PC-9 (cell line): ENCODE data around the gene TMEM115. TPM values are rescaled to one million over a fixed set of nuclear protein-coding genes. Genes with fewer than 3 reads are reported as not detected.

ENCODE experiments used
- BruUV-seq: library from RNA; stranded (reverse); fragments of 400-500 nt; replicated peaks from 2 replicates; lab custom pipeline; 2021; lab: Mats Ljungman, UMichigan
- CTCF ChIA-PET: fragments of 300-600 bp; sonication (Branson Sonifier 250); formaldehyde crosslinking; loops from one replicate; lab custom pipeline; 2022; ENCODE audit warnings: antibody characterized with exemption; lab: Charles Lee
- POLR2A ChIA-PET: fragments of 300-600 bp; sonication (Branson Sonifier 250); formaldehyde crosslinking; loops from one replicate; lab custom pipeline; 2022; ENCODE audit warnings: antibody characterized with exemption; ENCODE audit not compliant: unreplicated experiment; lab: Charles Lee
- DNase-seq, 2 experiments: peaks; one replicate each; pipeline versions ENCODE4 v3.0.0 to v3.0.0-alpha.2; 2015 to 2022; ENCODE audit warnings: mixed read lengths in 1 of 2
- H2AFZ ChIP-seq: fragments of 200-600 bp; sonication (generic); 2 replicates; pipeline ENCODE4 v1.8.1; 2017; ENCODE audit warnings: antibody characterized with exemption
- H3F3A ChIP-seq: fragments of 200-600 bp; sonication (generic); 2 replicates; pipeline ENCODE4 v1.8.1; 2017; ENCODE audit warnings: antibody characterized with exemption, mild to moderate bottlenecking, low read depth; ENCODE audit not compliant: insufficient read depth
- H3K27ac ChIP-seq: fragments of 200-600 bp; sonication (generic); 2 replicates; pipeline ENCODE4 v1.6.1; 2016; ENCODE audit warnings: mixed run types
- H3K27me3 ChIP-seq: fragments of 200-600 bp; sonication (generic); 2 replicates; pipeline ENCODE4 v1.6.1; 2016; ENCODE audit warnings: low read depth, mixed run types; ENCODE audit not compliant: insufficient read depth
- H3K36me3 ChIP-seq: fragments of 200-600 bp; sonication (generic); 2 replicates; pipeline ENCODE4 v1.6.1; 2016; ENCODE audit warnings: low read depth, mixed run types
- H3K4me1 ChIP-seq: fragments of 200-600 bp; sonication (generic); replicated peaks from 2 replicates; pipeline ENCODE4 v1.6.1; 2016; ENCODE audit warnings: mixed run types; ENCODE audit not compliant: insufficient read depth
- H3K4me2 ChIP-seq: fragments of 200-600 bp; sonication (generic); 2 replicates; pipeline ENCODE4 v1.6.1; 2017; ENCODE audit warnings: mixed run types
- H3K4me3 ChIP-seq: fragments of 200-600 bp; sonication (generic); 2 replicates; pipeline ENCODE4 v1.6.1; 2016; ENCODE audit warnings: mixed run types
- H3K79me2 ChIP-seq: fragments of 200-600 bp; sonication (generic); 2 replicates; pipeline ENCODE4 v1.6.1; 2017; ENCODE audit warnings: low read depth, mixed run types
- H3K9me2 ChIP-seq: fragments of 200-600 bp; sonication (generic); 2 replicates; pipeline ENCODE4 v1.8.1; 2017; ENCODE audit warnings: mild to moderate bottlenecking; ENCODE audit not compliant: insufficient read depth
- H3K9me3 ChIP-seq: fragments of 200-600 bp; sonication (generic); 2 replicates; pipeline ENCODE4 v1.8.1; 2016; ENCODE audit warnings: low read depth; ENCODE audit not compliant: insufficient read depth
- H4K20me1 ChIP-seq: fragments of 200-600 bp; sonication (generic); 2 replicates; pipeline ENCODE4 v1.8.1; 2017; ENCODE audit not compliant: insufficient read depth
- CTCF ChIP-seq: fragments of 200-600 bp; sonication (generic); conservative IDR thresholded peaks from 2 replicates; pipeline ENCODE4 v1.6.1; 2017; ENCODE audit warnings: mixed run types, antibody characterized with exemption, mild to moderate bottlenecking, moderate library complexity
- EZH2 ChIP-seq: fragments of 200-600 bp; sonication (generic); IDR thresholded peaks from 2 replicates; pipeline ENCODE4 v1.8.0; 2017; ENCODE audit warnings: antibody characterized with exemption, low read depth
- intact Hi-C: fragments of 100-400 bp; cut with micrococcal nuclease; formaldehyde crosslinking; loops from one replicate; pipeline ENCODE4 v1.10.0; 2022; ENCODE audit not compliant: unreplicated experiment
- total RNA-seq: library from RNA; stranded (reverse); gene quantifications from 2 replicates; pipeline ENCODE4 v1.2.3, GENCODE V29; 2021

Gene TMEM115
- total RNA-seq, 1 experiment from 2014 or later, result 35.2 TPM

GRCh38 chr3:50352781-50353180 lies 6.5 kb downstream of the TMEM115 start:
- peaks cover 22% of the 10 kb centered on the region for H4K20me1 ChIP-seq
- BruUV-seq, result no TSS peak
- H3K4me1 ChIP-seq, result peaks cover 37% of the 10 kb centered on the region
- H3K36me3 ChIP-seq, result 0 out of 2 replicates have a peak, but pooled peaks cover under 1% of the 10 kb centered on the region
- DNase-seq, result peak in 1 of 2 experiments; percentile 53
- no peaks in the 10 kb centered on the region for H3K9me2 ChIP-seq
- H3K79me2 ChIP-seq, result peaks cover 40% of the 10 kb centered on the region
- no peaks in the 10 kb centered on the region for H3K9me3 ChIP-seq
- no peak overlapping the region for H2AFZ ChIP-seq
- no peak overlapping the region for H3K27ac ChIP-seq
- H3F3A ChIP-seq, result peaks cover 5% of the 10 kb centered on the region; the same call in 1 of the 2 replicates
- TF ChIP-seq CTCF, result no peak
- TF ChIP-seq EZH2, result no peak
- intact Hi-C loops, result no loop called here
- no peak overlapping the region for H3K4me3 ChIP-seq
- no peaks in the 10 kb centered on the region for H3K27me3 ChIP-seq
- POLR2A ChIA-PET, result interaction anchor here (0.7 kb wide), 1 partner anchor 188 kb away, joined by 6 read pairs; no protein-coding TSS in a partner anchor
- H3K4me2 ChIP-seq, result no peak overlapping the region
- CTCF ChIA-PET, result interaction anchor here (0.6 to 1.4 kb wide), 2 partner anchors 16 to 106 kb away, joined by 3 to 6 read pairs; no protein-coding TSS in a partner anchor

GRCh38 chr3:50351323-50351697 lies 8.0 kb downstream of the TMEM115 start:
- TSS peak; percentile 60 for BruUV-seq
- Histone ChIP-seq H2AFZ (peak overlapping the region; percentile 89), H4K20me1 (peaks cover 10% of the 10 kb centered on the region), H3K4me1 (peaks cover 22% of the 10 kb centered on the region), H3K4me2 (peak overlapping the region; percentile 97), H3K79me2 (peaks cover 25% of the 10 kb centered on the region), H3F3A (peaks cover 9% of the 10 kb centered on the region; the same call in 1 of the 2 replicates), H3K9me3 (no peaks in the 10 kb centered on the region), H3K9me2 (no peaks in the 10 kb centered on the region), H3K4me3 (peak overlapping the region; percentile 79), H3K36me3 (no peaks in the 10 kb centered on the region), H3K27ac (no peak overlapping the region), H3K27me3 (no peaks in the 10 kb centered on the region)
- POLR2A ChIA-PET, result interaction anchor here (0.6 to 0.7 kb wide), 3 partner anchors 14 to 100 kb away, joined by 3 to 6 read pairs (median 6); no protein-coding TSS in a partner anchor
- DNase-seq, result no peak
- intact Hi-C loops, result loop anchor here (1.0 to 2.0 kb wide), 2 partner anchors 8 to 261 kb away; partner anchors contain the start of gene TMEM115
- CTCF ChIA-PET, result no interaction called here
- TF ChIP-seq EZH2 (no peak), CTCF (no peak)

GRCh38 chr3:50350527-50351322 lies 8.6 kb downstream of the TMEM115 start, which contains the start of the genes CYB561D2 and NPRL2:
Gene CYB561D2, plus strand, starts transcription at chr3:50350862. Its CDS starts 572 bp downstream, at chr3:50351434.
Gene NPRL2, minus strand, starts transcription at chr3:50350775. Its CDS starts 123 bp downstream, at chr3:50350652.
- Histone ChIP-seq H3K9me2 (no peaks in the 10 kb centered on the region), H3K4me1 (peaks cover 17% of the 10 kb centered on the region; the same call in 1 of the 2 replicates), H3K27ac (0 out of 2 replicates have a peak within 1 kb of the TSS, but pooled peaks have one; percentile 45), H3K79me2 (peaks cover 19% of the 10 kb centered on the region), H3K27me3 (no peaks in the 10 kb centered on the region), H4K20me1 (peaks cover 6% of the 10 kb centered on the region), H3K9me3 (no peaks in the 10 kb centered on the region), H3K36me3 (no peaks in the 10 kb centered on the region), H2AFZ (peak within 1 kb of the TSS; percentile 89), H3F3A (peaks cover 9% of the 10 kb centered on the region; the same call in 1 of the 2 replicates), H3K4me2 (peak within 1 kb of the TSS; percentile 97), H3K4me3 (peak within 1 kb of the TSS; percentile 79)
- ChIA-PET POLR2A (interaction anchor here (0.6 to 0.9 kb wide), 6 partner anchors 9 to 252 kb away, joined by 3 to 7 read pairs (median 5); no protein-coding TSS in a partner anchor), CTCF (interaction anchor here (0.8 to 2.3 kb wide), 3 partner anchors 14 to 191 kb away, joined by 3 to 6 read pairs (median 5); no protein-coding TSS in a partner anchor)
- BruUV-seq, result no TSS peak
- TF ChIP-seq EZH2, result no peak
- no peak for TF ChIP-seq CTCF
- peak; percentile 89 to 98 for DNase-seq
- intact Hi-C loops, result loop anchor here (1.0 to 2.0 kb wide), 2 partner anchors 9 to 262 kb away; partner anchors contain the start of gene TMEM115
